ENCODE measurements around the gene KRTAP4-5. TPM values are rescaled to one million over a fixed set of nuclear protein-coding genes. Genes with fewer than 3 reads are reported as not detected.

The KRTAP4-5 gene
- total RNA-seq, 1 experiment from 2014 or later = not detected

- Histone ChIP-seq H3K4me2 (ENCODE audit: low read depth, low read length, poor library complexity, severe bottlenecking) (no peak overlapping the region), H3K27me3 (ENCODE audit: low read length) (no peaks in the 10 kb centered on the region), H3K9ac (ENCODE audit: low read length) (no peak overlapping the region), H3K9me3 (ENCODE audit: low read length) (no peaks in the 10 kb centered on the region), H4K20me1 (ENCODE audit: insufficient read depth, low read depth, low read length) (no peaks in the 10 kb centered on the region), H3K36me3 (ENCODE audit: insufficient read depth, low read length) (no peaks in the 10 kb centered on the region), H3K4me3 (ENCODE audit: low read length) (no peak overlapping the region), H2AFZ (ENCODE audit: low read length) (no peak overlapping the region), H3K9me2 (replicated peaks; ENCODE audit: insufficient read depth, low read length) (no peaks in the 10 kb centered on the region), H3K4me1 (ENCODE audit: low read length) (peaks cover 19% of the 10 kb centered on the region), H3K27ac (ENCODE audit: low read length) (no peak overlapping the region), H3K79me2 (ENCODE audit: low read length) (no peaks in the 10 kb centered on the region)
- no peak for DNase-seq
Observed at GRCh38 chr17:41178341-41178740, 28.7 kb upstream of the KRTAP4-5 start.

- Histone ChIP-seq H2AFZ (ENCODE audit: low read length) (no peak within 1 kb of the TSS), H3K27ac (ENCODE audit: low read length) (no peak within 1 kb of the TSS), H4K20me1 (ENCODE audit: insufficient read depth, low read depth, low read length) (no peaks in the 10 kb centered on the region), H3K4me1 (ENCODE audit: low read length) (peaks cover 19% of the 10 kb centered on the region), H3K9ac (ENCODE audit: low read length) (no peak within 1 kb of the TSS), H3K79me2 (ENCODE audit: low read length) (no peaks in the 10 kb centered on the region), H3K4me3 (ENCODE audit: low read length) (no peak within 1 kb of the TSS), H3K27me3 (ENCODE audit: low read length) (no peaks in the 10 kb centered on the region), H3K9me2 (replicated peaks; ENCODE audit: insufficient read depth, low read length) (no peaks in the 10 kb centered on the region), H3K36me3 (ENCODE audit: insufficient read depth, low read length) (no peaks in the 10 kb centered on the region), H3K9me3 (ENCODE audit: low read length) (no peaks in the 10 kb centered on the region), H3K4me2 (ENCODE audit: low read depth, low read length, poor library complexity, severe bottlenecking) (no peak within 1 kb of the TSS)
- DNase-seq = no peak
Observed at GRCh38 chr17:41177727-41178271, 28.2 kb upstream of the KRTAP4-5 start, which contains the start of gene KRTAP4-2. KRTAP4-2 (minus strand) TSS chr17:41178221; CDS start chr17:41178164, 57 bp downstream.

- Histone ChIP-seq H4K20me1 (ENCODE audit: insufficient read depth, low read depth, low read length) (no peaks in the 10 kb centered on the region), H3K4me2 (ENCODE audit: low read depth, low read length, poor library complexity, severe bottlenecking) (no peak overlapping the region), H3K4me1 (ENCODE audit: low read length) (peaks cover 19% of the 10 kb centered on the region), H3K9ac (ENCODE audit: low read length) (no peak overlapping the region), H3K27ac (ENCODE audit: low read length) (no peak overlapping the region), H3K79me2 (ENCODE audit: low read length) (no peaks in the 10 kb centered on the region), H2AFZ (ENCODE audit: low read length) (no peak overlapping the region), H3K4me3 (ENCODE audit: low read length) (no peak overlapping the region), H3K27me3 (ENCODE audit: low read length) (no peaks in the 10 kb centered on the region), H3K9me3 (ENCODE audit: low read length) (no peaks in the 10 kb centered on the region), H3K9me2 (replicated peaks; ENCODE audit: insufficient read depth, low read length) (no peaks in the 10 kb centered on the region), H3K36me3 (ENCODE audit: insufficient read depth, low read length) (no peaks in the 10 kb centered on the region)
- no peak for DNase-seq
Observed at GRCh38 chr17:41176744-41177387, 27.2 kb upstream of the KRTAP4-5 start.

GRCh38 chr17:41171886-41172285 is 22.3 kb upstream of the KRTAP4-5 start:
- Histone ChIP-seq H3K27ac (ENCODE audit: low read length) (no peak overlapping the region), H3K36me3 (ENCODE audit: insufficient read depth, low read length) (no peaks in the 10 kb centered on the region), H3K4me3 (ENCODE audit: low read length) (no peak overlapping the region), H3K9me3 (ENCODE audit: low read length) (no peaks in the 10 kb centered on the region), H4K20me1 (ENCODE audit: insufficient read depth, low read depth, low read length) (no peaks in the 10 kb centered on the region), H3K9me2 (replicated peaks; ENCODE audit: insufficient read depth, low read length) (no peaks in the 10 kb centered on the region), H3K9ac (ENCODE audit: low read length) (no peak overlapping the region), H2AFZ (ENCODE audit: low read length) (no peak overlapping the region), H3K4me1 (ENCODE audit: low read length) (peaks cover 15% of the 10 kb centered on the region), H3K4me2 (ENCODE audit: low read depth, low read length, poor library complexity, severe bottlenecking) (no peak overlapping the region), H3K79me2 (ENCODE audit: low read length) (no peaks in the 10 kb centered on the region), H3K27me3 (ENCODE audit: low read length) (no peaks in the 10 kb centered on the region)
- DNase-seq = no peak

- no peak within 1 kb of the TSS for H2AFZ ChIP-seq (ENCODE audit: low read length)
- H3K4me1 ChIP-seq (ENCODE audit: low read length) = no peaks in the 10 kb centered on the region
- DNase-seq = no peak
- no peaks in the 10 kb centered on the region for H3K36me3 ChIP-seq (ENCODE audit: insufficient read depth, low read length)
- H3K4me2 ChIP-seq (ENCODE audit: low read depth, low read length, poor library complexity, severe bottlenecking) = no peak within 1 kb of the TSS
- H3K9ac ChIP-seq (ENCODE audit: low read length) = no peak within 1 kb of the TSS
- no peaks in the 10 kb centered on the region for H4K20me1 ChIP-seq (ENCODE audit: insufficient read depth, low read depth, low read length)
- no peak within 1 kb of the TSS for H3K4me3 ChIP-seq (ENCODE audit: low read length)
- no peaks in the 10 kb centered on the region for H3K9me3 ChIP-seq (ENCODE audit: low read length)
- no peaks in the 10 kb centered on the region for H3K79me2 ChIP-seq (ENCODE audit: low read length)
- H3K27me3 ChIP-seq (ENCODE audit: low read length) = no peaks in the 10 kb centered on the region
- no peaks in the 10 kb centered on the region for H3K9me2 ChIP-seq (replicated peaks; ENCODE audit: insufficient read depth, low read length)
- no peak within 1 kb of the TSS for H3K27ac ChIP-seq (ENCODE audit: low read length)
Observed at GRCh38 chr17:41168121-41168520, 18.5 kb upstream of the KRTAP4-5 start, which contains the start of gene KRTAP4-3. KRTAP4-3 (minus strand) TSS chr17:41168221; CDS start chr17:41168172, 49 bp downstream.

- Histone ChIP-seq H4K20me1 (ENCODE audit: insufficient read depth, low read depth, low read length) (no peaks in the 10 kb centered on the region), H3K27ac (ENCODE audit: low read length) (no peak overlapping the region), H3K9me2 (replicated peaks; ENCODE audit: insufficient read depth, low read length) (no peaks in the 10 kb centered on the region), H3K9me3 (ENCODE audit: low read length) (no peaks in the 10 kb centered on the region), H3K4me3 (ENCODE audit: low read length) (no peak overlapping the region), H3K79me2 (ENCODE audit: low read length) (no peaks in the 10 kb centered on the region), H3K9ac (ENCODE audit: low read length) (no peak overlapping the region), H3K36me3 (ENCODE audit: insufficient read depth, low read length) (no peaks in the 10 kb centered on the region), H3K27me3 (ENCODE audit: low read length) (no peaks in the 10 kb centered on the region), H3K4me1 (ENCODE audit: low read length) (no peaks in the 10 kb centered on the region), H2AFZ (ENCODE audit: low read length) (no peak overlapping the region), H3K4me2 (ENCODE audit: low read depth, low read length, poor library complexity, severe bottlenecking) (no peak overlapping the region)
- no peak for DNase-seq
Observed at GRCh38 chr17:41167561-41167960, 17.9 kb upstream of the KRTAP4-5 start.

GRCh38 chr17:41163828-41164227 is 14.2 kb upstream of the KRTAP4-5 start:
- Histone ChIP-seq H2AFZ (ENCODE audit: low read length) (no peak overlapping the region), H3K4me1 (ENCODE audit: low read length) (no peaks in the 10 kb centered on the region), H3K9ac (ENCODE audit: low read length) (no peak overlapping the region), H3K9me2 (replicated peaks; ENCODE audit: insufficient read depth, low read length) (no peaks in the 10 kb centered on the region), H3K9me3 (ENCODE audit: low read length) (no peaks in the 10 kb centered on the region), H3K27me3 (ENCODE audit: low read length) (no peaks in the 10 kb centered on the region), H3K79me2 (ENCODE audit: low read length) (no peaks in the 10 kb centered on the region), H3K27ac (ENCODE audit: low read length) (no peak overlapping the region), H4K20me1 (ENCODE audit: insufficient read depth, low read depth, low read length) (no peaks in the 10 kb centered on the region), H3K4me2 (ENCODE audit: low read depth, low read length, poor library complexity, severe bottlenecking) (no peak overlapping the region), H3K36me3 (ENCODE audit: insufficient read depth, low read length) (no peaks in the 10 kb centered on the region), H3K4me3 (ENCODE audit: low read length) (no peak overlapping the region)
- no peak for DNase-seq

GRCh38 chr17:41160648-41161047 is 11.0 kb upstream of the KRTAP4-5 start, which contains the start of gene KRTAP4-4:
KRTAP4-4 (minus strand) TSS chr17:41160748; CDS start chr17:41160691, 57 bp downstream.
- Histone ChIP-seq H3K9me3 (ENCODE audit: low read length) (no peaks in the 10 kb centered on the region), H3K36me3 (ENCODE audit: insufficient read depth, low read length) (no peaks in the 10 kb centered on the region), H3K27ac (ENCODE audit: low read length) (no peak within 1 kb of the TSS), H3K4me2 (ENCODE audit: low read depth, low read length, poor library complexity, severe bottlenecking) (no peak within 1 kb of the TSS), H3K9me2 (replicated peaks; ENCODE audit: insufficient read depth, low read length) (no peaks in the 10 kb centered on the region), H2AFZ (ENCODE audit: low read length) (no peak within 1 kb of the TSS), H3K79me2 (ENCODE audit: low read length) (no peaks in the 10 kb centered on the region), H3K4me3 (ENCODE audit: low read length) (no peak within 1 kb of the TSS), H3K27me3 (ENCODE audit: low read length) (no peaks in the 10 kb centered on the region), H4K20me1 (ENCODE audit: insufficient read depth, low read depth, low read length) (no peaks in the 10 kb centered on the region), H3K9ac (ENCODE audit: low read length) (no peak within 1 kb of the TSS), H3K4me1 (ENCODE audit: low read length) (no peaks in the 10 kb centered on the region)
- DNase-seq = no peak

Data from Karpas-422 (cell line).